Myometrial cell (primary cell): Measurements from ENCODE around the gene TAAR9. TPM values are rescaled to one million over a fixed set of nuclear protein-coding genes. Genes with fewer than 3 reads are reported as not detected.

ENCODE experiments used
- total RNA-seq: library from RNA; depleted of rRNA; stranded (reverse); fragments of >200 nt; gene quantifications from 2 replicates; pipeline ENCODE4 v1.2.3, GENCODE V29; 2015

The TAAR9 gene, protein sequence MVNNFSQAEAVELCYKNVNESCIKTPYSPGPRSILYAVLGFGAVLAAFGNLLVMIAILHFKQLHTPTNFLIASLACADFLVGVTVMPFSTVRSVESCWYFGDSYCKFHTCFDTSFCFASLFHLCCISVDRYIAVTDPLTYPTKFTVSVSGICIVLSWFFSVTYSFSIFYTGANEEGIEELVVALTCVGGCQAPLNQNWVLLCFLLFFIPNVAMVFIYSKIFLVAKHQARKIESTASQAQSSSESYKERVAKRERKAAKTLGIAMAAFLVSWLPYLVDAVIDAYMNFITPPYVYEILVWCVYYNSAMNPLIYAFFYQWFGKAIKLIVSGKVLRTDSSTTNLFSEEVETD
- not detected in 2 replicates for total RNA-seq

DNA sequence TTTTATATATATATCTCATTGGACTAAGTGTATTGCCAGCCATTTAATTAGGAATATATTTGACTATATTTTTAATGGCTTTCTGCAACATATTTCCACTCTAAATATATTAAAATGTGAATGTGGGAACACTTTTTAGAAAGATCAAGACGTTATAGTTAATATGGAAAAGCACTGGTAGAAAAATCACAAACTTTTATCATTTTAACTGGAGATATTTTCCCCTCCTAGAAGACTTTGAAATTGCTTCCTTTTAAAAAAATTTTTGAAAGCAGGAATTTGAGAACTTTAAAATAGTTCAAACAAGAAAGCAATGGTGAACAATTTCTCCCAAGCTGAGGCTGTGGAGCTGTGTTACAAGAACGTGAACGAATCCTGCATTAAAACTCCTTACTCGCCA, at the start of gene TAAR9:
TAAR9 (plus strand) TSS at position 301 of the 400 bp plus-strand sequence; CDS start at position 314, 13 bp downstream.

DNA sequence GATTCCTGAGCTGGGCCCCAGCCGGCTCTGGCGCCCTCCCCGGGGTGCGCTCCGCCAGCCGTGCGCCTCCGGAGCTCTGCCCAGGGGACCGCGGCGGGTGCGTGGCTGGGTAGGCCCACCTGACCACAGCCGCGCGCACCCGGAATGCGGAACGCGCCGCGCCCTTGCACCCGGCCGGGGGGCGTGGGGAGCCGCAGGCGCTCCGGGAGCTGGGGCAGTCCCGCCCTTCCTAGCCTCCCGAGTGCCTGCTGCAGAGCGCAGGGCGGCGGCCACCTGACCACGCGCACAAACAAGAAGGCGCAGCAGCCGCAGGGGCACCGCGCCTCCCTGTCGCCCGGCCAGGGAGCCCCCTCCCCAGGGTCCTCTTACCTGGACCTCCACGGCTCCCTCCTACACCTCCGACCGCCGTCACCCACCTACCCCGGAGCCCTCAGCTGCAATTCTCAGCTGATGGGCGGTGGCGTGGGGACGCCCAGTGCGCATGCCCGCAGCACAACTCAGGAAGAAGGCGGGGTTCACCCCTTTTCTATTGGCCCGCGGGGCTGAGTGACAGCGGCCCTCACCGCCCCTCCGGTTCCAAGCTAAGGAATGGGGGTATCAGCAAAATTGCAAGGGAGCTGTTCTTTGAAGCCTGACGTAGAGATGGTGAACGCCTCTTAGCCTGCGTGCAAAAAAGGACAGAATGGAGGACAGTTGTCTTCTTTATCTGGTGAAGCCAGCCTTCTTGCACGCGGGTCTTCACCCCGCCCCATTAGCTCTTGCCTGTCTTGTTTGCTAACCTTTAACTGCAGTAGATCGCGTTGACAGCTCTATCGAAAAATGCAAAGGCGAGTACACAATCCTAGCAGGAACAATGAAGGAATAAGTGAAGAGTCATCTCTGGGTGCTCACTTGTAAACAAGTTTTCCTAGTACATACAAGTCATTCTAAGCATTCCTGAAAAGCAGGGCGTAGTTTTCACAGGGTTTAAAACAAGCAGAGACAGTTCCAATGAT, 25.1 kb upstream of the TAAR9 start, which contains the start of gene STX7:
STX7 (minus strand) TSS at position 479 of the 995 bp plus-strand sequence. CDS start 9,586 bp downstream, outside the sequence.

DNA sequence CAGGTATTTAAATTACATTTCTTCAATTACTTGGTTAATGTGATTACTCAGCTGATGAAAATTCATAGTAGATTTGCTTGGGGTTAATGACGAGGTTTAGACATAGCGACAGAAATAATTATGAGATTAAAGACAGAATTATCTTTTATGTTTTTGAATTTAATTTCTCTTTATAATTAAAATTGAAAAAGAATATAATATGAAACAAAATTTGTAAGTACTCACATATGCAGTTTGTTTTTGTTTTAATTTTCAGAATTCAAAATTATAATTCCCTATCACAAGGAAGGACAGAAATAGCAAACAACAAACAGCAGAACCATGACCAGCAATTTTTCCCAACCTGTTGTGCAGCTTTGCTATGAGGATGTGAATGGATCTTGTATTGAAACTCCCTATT, 14.3 kb downstream of the TAAR9 start, which contains the start of gene TAAR8:
TAAR8 (plus strand) TSS at position 301 of the 400 bp plus-strand sequence; CDS start at position 322, 21 bp downstream.

DNA sequence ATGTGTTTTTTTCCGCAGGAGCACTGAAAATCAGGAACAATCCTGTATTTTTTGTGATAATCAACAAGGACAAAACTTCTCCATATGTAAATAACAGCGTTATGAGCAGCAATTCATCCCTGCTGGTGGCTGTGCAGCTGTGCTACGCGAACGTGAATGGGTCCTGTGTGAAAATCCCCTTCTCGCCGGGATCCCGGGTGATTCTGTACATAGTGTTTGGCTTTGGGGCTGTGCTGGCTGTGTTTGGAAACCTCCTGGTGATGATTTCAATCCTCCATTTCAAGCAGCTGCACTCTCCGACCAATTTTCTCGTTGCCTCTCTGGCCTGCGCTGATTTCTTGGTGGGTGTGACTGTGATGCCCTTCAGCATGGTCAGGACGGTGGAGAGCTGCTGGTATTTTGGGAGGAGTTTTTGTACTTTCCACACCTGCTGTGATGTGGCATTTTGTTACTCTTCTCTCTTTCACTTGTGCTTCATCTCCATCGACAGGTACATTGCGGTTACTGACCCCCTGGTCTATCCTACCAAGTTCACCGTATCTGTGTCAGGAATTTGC, 32.2 kb downstream of the TAAR9 start, which contains the start of gene TAAR6:
TAAR6 (plus strand) TSS at position 102 of the 557 bp plus-strand sequence; CDS start at position 102, 0 bp downstream.

Other genes starting within 250 kb of the TAAR9 start
- 24.2 and 31.2 TPM in 2 replicates for gene MOXD1, start 136.8 kb upstream of the TAAR9 start, total RNA-seq
- 16.4 and 21.1 TPM in 2 replicates for gene STX7, start 25.2 kb upstream of the TAAR9 start, total RNA-seq
- gene TAAR8, start 14.4 kb downstream of the TAAR9 start, total RNA-seq: not detected in 2 replicates
- not detected in 2 replicates for gene TAAR6, start 32.0 kb downstream of the TAAR9 start, total RNA-seq
- not detected in 2 replicates for gene TAAR5, start 51.5 kb downstream of the TAAR9 start, total RNA-seq
- gene TAAR2, start 86.0 kb downstream of the TAAR9 start, total RNA-seq: not detected in 2 replicates
- not detected in 2 replicates for gene TAAR1, start 120.9 kb downstream of the TAAR9 start, total RNA-seq
- gene VNN1, start 175.8 kb downstream of the TAAR9 start, total RNA-seq: 1.4 and 3.0 TPM in 2 replicates
- gene VNN2, start 219.6 kb downstream of the TAAR9 start, total RNA-seq: 0.53 TPM in 1 of 2 replicates, not detected in the other